Measurements from ENCODE around the gene DNAL4. TPM values are rescaled to one million over a fixed set of nuclear protein-coding genes. Genes with fewer than 3 reads are reported as not detected.
A peak's percentile ranks its signal among the peaks of the same experiment; 100 is the strongest.

DNAL4 gene
- total and polyA plus RNA-seq, 2 of the 4 experiments (the other 2 are of a cell fraction): 6.1 to 12.1 TPM

DNA sequence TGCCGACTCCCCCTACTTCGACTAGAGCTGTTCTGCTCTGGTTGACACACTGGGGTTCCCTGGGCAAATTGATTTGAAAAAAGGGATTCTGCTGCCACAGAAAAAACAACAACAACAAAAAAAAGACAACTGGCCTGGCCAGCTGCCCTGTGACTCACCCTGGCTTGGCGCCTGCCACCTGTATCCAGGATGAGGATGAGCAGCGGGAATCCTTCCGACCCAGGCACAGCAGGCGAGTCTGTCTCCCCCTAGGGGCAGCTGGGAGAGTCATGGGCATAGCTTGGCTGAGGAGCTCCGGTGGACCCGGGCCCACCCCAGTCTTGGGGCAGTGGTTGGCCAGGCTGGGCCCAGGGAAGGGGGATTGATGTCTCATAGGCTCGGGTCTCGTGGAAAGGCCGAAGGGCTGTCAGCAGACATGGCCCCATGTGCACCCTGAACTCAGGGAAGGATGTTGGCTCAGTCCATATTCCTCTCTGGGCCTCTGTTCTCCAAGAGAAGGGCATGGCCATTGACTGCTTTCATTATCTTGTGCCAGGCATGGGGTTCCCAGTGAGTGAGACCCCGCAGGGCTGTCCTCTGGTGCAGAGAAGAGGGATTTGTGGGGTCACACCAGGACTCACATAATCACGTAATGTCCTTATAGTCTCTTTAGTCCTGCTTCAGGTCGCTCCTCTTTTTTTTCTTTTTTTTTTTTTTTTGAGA is 27.7 kb downstream of the DNAL4 start:
- intact Hi-C loops (cut with micrococcal nuclease) (loop anchor here (1.0 to 10.0 kb wide), 5 partner anchors 33 to 714 kb away; partner anchors contain the start of gene RPL3), dilution Hi-C loops (cut with HindIII; ENCODE audit: low sequenced_read_pairs, unreplicated experiment) (no loop called here), in situ Hi-C loops (cut with MboI; ENCODE audit: low sequenced_read_pairs) (loop anchor here (10.0 kb wide), 1 partner anchor 239 kb away; no protein-coding TSS in a partner anchor)
- Histone ChIP-seq H4K5ac (ENCODE audit: low read depth, low read length) (no peak overlapping the region), H4K8ac (ENCODE audit: low read depth in 2 of 2, low read length in 2 of 2) (no peak overlapping the region), H2BK15ac (ENCODE audit: low read depth, low read length) (no peak overlapping the region), H3K79me1 (ENCODE audit: low read depth in 1 of 2, low read length in 2 of 2) (peaks cover 0 to 3% of the 10 kb centered on the region in 2 experiments; a peak in 1 of 4 replicates), H2AFZ (replicated peaks; ENCODE audit: low read length, poor library complexity) (peak overlapping the region; percentile 56), H4K20me1 (ENCODE audit: insufficient read depth, low read length) (no peaks in the 10 kb centered on the region), H2AK5ac (ENCODE audit: low read depth, low read length) (no peak overlapping the region), H2BK20ac (ENCODE audit: low read depth, low read length) (no peak overlapping the region), H3K27me3 (ENCODE audit: control insufficient read depth, insufficient read depth, low read length) (no peaks in the 10 kb centered on the region), H3K27ac (ENCODE audit: insufficient read depth, low read length) (no peak overlapping the region), H3K56ac (ENCODE audit: extremely low read depth, insufficient read depth, low read length) (no peak overlapping the region), H3K4me3 (ENCODE audit: insufficient read depth, low read depth, low read length) (no peak overlapping the region), H3K14ac (replicated peaks; ENCODE audit: low read depth, low read length) (no peak overlapping the region), H3K9ac (ENCODE audit: low read depth, low read length) (no peak overlapping the region), H3K18ac (ENCODE audit: low read depth, low read length) (no peak overlapping the region), H3K36me3 (ENCODE audit: control insufficient read depth, insufficient read depth, low read length) (no peaks in the 10 kb centered on the region), H3K23ac (ENCODE audit: low read depth, low read length) (no peak overlapping the region), H3K4ac (ENCODE audit: low read depth, low read length) (no peak overlapping the region), H2AK9ac (replicated peaks; ENCODE audit: low read depth, low read length, poor library complexity) (peak overlapping the region; percentile 51), H2BK5ac (ENCODE audit: low read depth, low read length, poor library complexity, severe bottlenecking) (no peak overlapping the region), H3K9me3 (ENCODE audit: control insufficient read depth, insufficient read depth, low read length) (no peaks in the 10 kb centered on the region), H3K4me2 (ENCODE audit: low read depth, low read length) (no peak overlapping the region), H4K91ac (ENCODE audit: insufficient read depth, low read depth, low read length) (no peak overlapping the region), H3K9me1 (ENCODE audit: insufficient read depth, low read length) (peaks cover 11% of the 10 kb centered on the region), H2BK120ac (ENCODE audit: low read depth, low read length) (no peak overlapping the region), H3K4me1 (ENCODE audit: control insufficient read depth, insufficient read depth, low read length) (peaks cover 3% of the 10 kb centered on the region)
- ChIA-PET CTCF (interaction anchor here (0.6 to 1.4 kb wide), 6 partner anchors 10 to 84 kb away, joined by 3 to 4 read pairs (median 4); no protein-coding TSS in a partner anchor), POLR2A (ENCODE audit: unreplicated experiment) (no interaction called here)
- peak; percentile 56 for ATAC-seq (ENCODE audit: low read depth)
- no TSS peak for BruUV-seq (replicated peaks)
- WGBS, 2 experiments (ENCODE audit: extremely low coverage in 2 of 2, insufficient read length in 1 of 2): 32% methylated on average over 5 of the region's 14 CpGs; no CpG with 5 or more reads in 1 of the 2 experiments
- peak; percentile 64 for DNase-seq
- TF ChIP-seq CHD1 (IDR thresholded peaks at IDR 0.05; ENCODE audit: low read depth, low read length): no peak
- no peak for TF ChIP-seq POLR2A (IDR thresholded peaks at IDR 0.05; ENCODE audit: low read depth, low read length)
- no peak for TF ChIP-seq BHLHE40 (IDR thresholded peaks at IDR 0.05; ENCODE audit: low read depth, low read length)
- no peak for TF ChIP-seq RFX5 (IDR thresholded peaks at IDR 0.05; ENCODE audit: low read depth, low read length)
- TF ChIP-seq FOS (IDR thresholded peaks at IDR 0.05; ENCODE audit: low read depth, low read length): no peak
- peak; percentile 27; the same call in 1 of the 2 replicates for TF ChIP-seq SMC3 (IDR thresholded peaks at IDR 0.05; ENCODE audit: low read depth, low read length)
- TF ChIP-seq, protein P1, sequence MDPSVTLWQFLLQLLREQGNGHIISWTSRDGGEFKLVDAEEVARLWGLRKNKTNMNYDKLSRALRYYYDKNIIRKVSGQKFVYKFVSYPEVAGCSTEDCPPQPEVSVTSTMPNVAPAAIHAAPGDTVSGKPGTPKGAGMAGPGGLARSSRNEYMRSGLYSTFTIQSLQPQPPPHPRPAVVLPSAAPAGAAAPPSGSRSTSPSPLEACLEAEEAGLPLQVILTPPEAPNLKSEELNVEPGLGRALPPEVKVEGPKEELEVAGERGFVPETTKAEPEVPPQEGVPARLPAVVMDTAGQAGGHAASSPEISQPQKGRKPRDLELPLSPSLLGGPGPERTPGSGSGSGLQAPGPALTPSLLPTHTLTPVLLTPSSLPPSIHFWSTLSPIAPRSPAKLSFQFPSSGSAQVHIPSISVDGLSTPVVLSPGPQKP (IDR thresholded peaks at IDR 0.05; ENCODE audit: borderline replicate concordance, low read depth, low read length): no peak
- no peak for TF ChIP-seq NFE2L2 (IDR thresholded peaks at IDR 0.05; ENCODE audit: low read depth, low read length)
- TF ChIP-seq CTCF (conservative IDR thresholded peaks at IDR 0.05; ENCODE audit: low read depth, low read length): peak; percentile 66
- no peak for TF ChIP-seq CEBPB (IDR thresholded peaks at IDR 0.05; ENCODE audit: low read depth, low read length)
- TF ChIP-seq MAFK (IDR thresholded peaks at IDR 0.05; ENCODE audit: low read depth, low read length): no peak
- TF ChIP-seq RAD21 (IDR thresholded peaks at IDR 0.05; ENCODE audit: low read length): peak; percentile 46
- TF ChIP-seq RCOR1 (IDR thresholded peaks at IDR 0.05; ENCODE audit: insufficient replicate concordance, low read length): peak; percentile 52
- TF ChIP-seq MAZ (IDR thresholded peaks at IDR 0.05; ENCODE audit: borderline replicate concordance, low read depth, low read length): no peak
- no peak for TF ChIP-seq MXI1 (IDR thresholded peaks at IDR 0.05; ENCODE audit: borderline replicate concordance, low read depth, low read length)
